Skin of body (tissue), 2 donors: ENCODE results near the gene TLE4. TPM values are rescaled to one million over a fixed set of nuclear protein-coding genes. Genes with fewer than 3 reads are reported as not detected.
"Not testable (repeated sequence)": the region's sequence is repeated elsewhere in the genome, so short reads cannot be mapped to it uniquely, and the experiment has no call there.

Source experiments
- DNase-seq: peaks from one replicate; lab custom pipeline; 2025; lab: John Stamatoyannopoulos, UW
- total RNA-seq: library from RNA; depleted of rRNA; stranded (reverse); fragments of >200 nt; gene quantifications from one replicate; pipeline ENCODE4 v1.2.3, GENCODE V29; 2014

The TLE4 gene
- total RNA-seq, 1 donor from 2014 or later, result 21.0 TPM

GRCh38 chr9:79603222-79603920, 31.6 kb downstream of the TLE4 start:
- no peak for DNase-seq

GRCh38 chr9:79604149-79604548, 32.4 kb downstream of the TLE4 start:
- no peak for DNase-seq

- DNase-seq, result no peak
These were observed 33.3 kb downstream of the TLE4 start for GRCh38 chr9:79604921-79605562.

GRCh38 chr9:79606529-79606928, 34.8 kb downstream of the TLE4 start:
- not testable (repeated sequence) for DNase-seq

- DNase-seq, result no peak
These were observed 37.8 kb downstream of the TLE4 start for GRCh38 chr9:79609468-79610018.

- DNase-seq, result no peak
These were observed 38.4 kb downstream of the TLE4 start for GRCh38 chr9:79610019-79610631.

GRCh38 chr9:79610791-79611614, 39.2 kb downstream of the TLE4 start:
- no peak for DNase-seq

GRCh38 chr9:79613145-79613544, 41.4 kb downstream of the TLE4 start:
- no peak for DNase-seq

GRCh38 chr9:79615038-79615437, 43.3 kb downstream of the TLE4 start:
- no peak for DNase-seq

- DNase-seq, result no peak
These were observed 44.2 kb downstream of the TLE4 start for GRCh38 chr9:79616013-79616412.

GRCh38 chr9:79616971-79617370, 45.2 kb downstream of the TLE4 start:
- DNase-seq, result no peak

- no peak for DNase-seq
These were observed 45.6 kb downstream of the TLE4 start for GRCh38 chr9:79617395-79617794.

- DNase-seq, result no peak
These were observed 48.2 kb downstream of the TLE4 start for GRCh38 chr9:79619930-79620329.

GRCh38 chr9:79621916-79622575, 50.3 kb downstream of the TLE4 start:
- no peak for DNase-seq

- DNase-seq, result no peak
These were observed 52.3 kb downstream of the TLE4 start for GRCh38 chr9:79623799-79624721.

GRCh38 chr9:79629721-79630120, 58.0 kb downstream of the TLE4 start:
- no peak for DNase-seq

- DNase-seq, result no peak
These were observed 59.0 kb downstream of the TLE4 start for GRCh38 chr9:79630521-79631403.

- DNase-seq, result no peak
These were observed 60.3 kb downstream of the TLE4 start for GRCh38 chr9:79632060-79632459.

- DNase-seq, result no peak
These were observed 60.9 kb downstream of the TLE4 start for GRCh38 chr9:79632705-79633104.
